DOHH2 (cell line): ENCODE results near the gene PRKCQ.

Experiments
- H3F3A ChIP-seq: fragments of 200-600 bp; sonication (generic), shearing (Covaris generic); 2 replicates; pipeline ENCODE4 v1.6.0; 2016; ENCODE audit warnings: antibody characterized with exemption, mild to moderate bottlenecking; ENCODE audit not compliant: control insufficient read depth, insufficient read depth
- H3K27ac ChIP-seq: fragments of 200-600 bp; sonication (generic); 2 replicates; pipeline ENCODE4 v1.5.1; 2014; ENCODE audit warnings: low read depth, mild to moderate bottlenecking, low read length, moderate library complexity
- H3K27me3 ChIP-seq: fragments of 200-600 bp; sonication (generic); 2 replicates; pipeline ENCODE4 v1.6.1; 2014; ENCODE audit warnings: mild to moderate bottlenecking, low read length, mixed read lengths; ENCODE audit not compliant: control insufficient read depth
- H3K36me3 ChIP-seq: fragments of 200-600 bp; sonication (generic); 2 replicates; pipeline ENCODE4 v1.6.1; 2014; ENCODE audit warnings: mild to moderate bottlenecking, low read length, moderate library complexity, mixed read lengths; ENCODE audit not compliant: control insufficient read depth
- H3K4me1 ChIP-seq: fragments of 200-600 bp; sonication (generic); 2 replicates; pipeline ENCODE4 v1.6.1; 2014; ENCODE audit warnings: mild to moderate bottlenecking, low read length, mixed read lengths; ENCODE audit not compliant: control insufficient read depth
- H3K4me2 ChIP-seq: fragments of 200-600 bp; sonication (generic); 2 replicates; pipeline ENCODE4 v1.6.0; 2014; ENCODE audit warnings: mild to moderate bottlenecking, low read length, moderate library complexity
- H3K4me3 ChIP-seq: fragments of 200-600 bp; sonication (generic); 2 replicates; pipeline ENCODE4 v1.5.1; 2014; ENCODE audit warnings: mild to moderate bottlenecking, low read length, mixed read lengths
- H3K79me2 ChIP-seq: fragments of 200-600 bp; sonication (generic); 2 replicates; pipeline ENCODE4 v1.6.1; 2014; ENCODE audit warnings: mild to moderate bottlenecking, low read length, mixed read lengths; ENCODE audit not compliant: control insufficient read depth
- H3K9me2 ChIP-seq: fragments of 200-600 bp; sonication (generic); replicated peaks from 2 replicates; pipeline ENCODE4 v1.6.1; 2014; ENCODE audit warnings: mild to moderate bottlenecking, low read length, mixed read lengths; ENCODE audit not compliant: control insufficient read depth
- H3K9me3 ChIP-seq: fragments of 200-600 bp; sonication (generic); 2 replicates; pipeline ENCODE4 v1.6.1; 2014; ENCODE audit warnings: antibody characterized with exemption, low read length, mixed read lengths; ENCODE audit not compliant: control insufficient read depth, insufficient read depth
- H4K20me1 ChIP-seq: fragments of 200-600 bp; sonication (generic); 2 replicates; pipeline ENCODE4 v1.6.0; 2014; ENCODE audit warnings: low read depth, mild to moderate bottlenecking, antibody characterized with exemption, low read length, moderate library complexity; ENCODE audit not compliant: control insufficient read depth, insufficient read depth
- EZH2phosphoT487 ChIP-seq: fragments of 200-600 bp; sonication (generic); IDR thresholded peaks from 2 replicates; pipeline ENCODE4 v1.6.1; 2017; ENCODE audit warnings: borderline replicate concordance, mild to moderate bottlenecking, antibody characterized with exemption, low read length, moderate library complexity, mixed read lengths
- TF ChIP-seq, protein P1 (sequence below): fragments of 200-600 bp; sonication (generic); IDR thresholded peaks from one replicate; pipeline ENCODE4 v1.5.1; 2014; ENCODE audit warnings: antibody characterized with exemption, mild to moderate bottlenecking, low read depth, low read length; ENCODE audit not compliant: poor library complexity, severe bottlenecking

PRKCQ gene

DNA sequence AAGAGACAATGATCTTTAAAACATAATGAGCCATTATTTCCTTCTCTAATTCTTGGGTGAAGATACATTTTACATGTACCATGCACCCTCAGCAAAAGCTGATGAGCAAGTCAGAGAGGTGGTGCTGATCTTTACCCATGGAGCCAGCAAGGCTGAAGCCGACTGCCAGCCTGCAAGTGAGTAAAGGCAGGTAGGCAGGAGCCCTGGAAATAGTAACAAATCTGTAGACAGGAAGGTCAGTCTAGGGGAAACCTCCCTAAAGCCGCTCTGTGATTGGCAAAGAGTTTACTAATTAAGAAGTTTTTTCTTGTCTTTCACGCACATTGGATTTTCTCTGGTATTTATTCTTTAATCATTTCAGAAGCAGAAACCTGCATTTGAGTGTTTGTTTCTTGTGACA lies 67.9 kb downstream of the PRKCQ start:
- H3K79me2 ChIP-seq, result no peaks in the 10 kb centered on the region
- no peaks in the 10 kb centered on the region for H3K9me2 ChIP-seq
- H3K27ac ChIP-seq, result no peak overlapping the region
- H3K27me3 ChIP-seq, result peaks cover 13% of the 10 kb centered on the region; the same call in 1 of the 2 replicates
- H3K4me1 ChIP-seq, result no peaks in the 10 kb centered on the region
- no peaks in the 10 kb centered on the region for H3F3A ChIP-seq
- H3K4me3 ChIP-seq, result no peak overlapping the region
- TF ChIP-seq, protein P1, sequence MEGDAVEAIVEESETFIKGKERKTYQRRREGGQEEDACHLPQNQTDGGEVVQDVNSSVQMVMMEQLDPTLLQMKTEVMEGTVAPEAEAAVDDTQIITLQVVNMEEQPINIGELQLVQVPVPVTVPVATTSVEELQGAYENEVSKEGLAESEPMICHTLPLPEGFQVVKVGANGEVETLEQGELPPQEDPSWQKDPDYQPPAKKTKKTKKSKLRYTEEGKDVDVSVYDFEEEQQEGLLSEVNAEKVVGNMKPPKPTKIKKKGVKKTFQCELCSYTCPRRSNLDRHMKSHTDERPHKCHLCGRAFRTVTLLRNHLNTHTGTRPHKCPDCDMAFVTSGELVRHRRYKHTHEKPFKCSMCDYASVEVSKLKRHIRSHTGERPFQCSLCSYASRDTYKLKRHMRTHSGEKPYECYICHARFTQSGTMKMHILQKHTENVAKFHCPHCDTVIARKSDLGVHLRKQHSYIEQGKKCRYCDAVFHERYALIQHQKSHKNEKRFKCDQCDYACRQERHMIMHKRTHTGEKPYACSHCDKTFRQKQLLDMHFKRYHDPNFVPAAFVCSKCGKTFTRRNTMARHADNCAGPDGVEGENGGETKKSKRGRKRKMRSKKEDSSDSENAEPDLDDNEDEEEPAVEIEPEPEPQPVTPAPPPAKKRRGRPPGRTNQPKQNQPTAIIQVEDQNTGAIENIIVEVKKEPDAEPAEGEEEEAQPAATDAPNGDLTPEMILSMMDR, result no peak
- no peak for TF ChIP-seq EZH2phosphoT487
- H3K4me2 ChIP-seq, result no peak overlapping the region
- H4K20me1 ChIP-seq, result no peaks in the 10 kb centered on the region
- H3K9me3 ChIP-seq, result no peaks in the 10 kb centered on the region
- H3K36me3 ChIP-seq, result no peaks in the 10 kb centered on the region

DNA sequence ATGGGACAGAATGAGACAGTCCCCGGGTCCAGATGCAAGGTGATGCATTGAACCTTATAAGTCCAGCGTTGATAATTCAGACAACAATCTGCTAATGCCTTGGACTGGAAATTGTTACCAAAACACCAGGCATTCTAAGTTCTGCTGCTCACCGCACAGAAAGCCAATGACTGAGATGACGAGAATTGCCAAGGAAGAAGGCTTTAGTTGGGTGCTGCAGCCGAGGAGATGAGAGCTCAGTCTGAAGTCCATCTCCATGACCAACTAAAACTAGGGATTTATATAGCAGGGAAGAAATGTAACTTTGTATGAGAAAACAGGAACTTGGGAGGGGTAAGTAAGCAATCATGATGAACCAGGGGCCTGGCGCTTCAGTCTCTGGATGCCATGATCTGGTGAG lies 68.7 kb downstream of the PRKCQ start:
- H3K4me3 ChIP-seq, result no peak overlapping the region
- no peak overlapping the region for H3K27ac ChIP-seq
- H3F3A ChIP-seq, result no peaks in the 10 kb centered on the region
- H3K4me2 ChIP-seq, result no peak overlapping the region
- no peaks in the 10 kb centered on the region for H4K20me1 ChIP-seq
- H3K79me2 ChIP-seq, result no peaks in the 10 kb centered on the region
- no peak for TF ChIP-seq EZH2phosphoT487
- TF ChIP-seq, protein P1, result no peak
- H3K9me2 ChIP-seq, result no peaks in the 10 kb centered on the region
- no peaks in the 10 kb centered on the region for H3K4me1 ChIP-seq
- H3K36me3 ChIP-seq, result no peaks in the 10 kb centered on the region
- no peaks in the 10 kb centered on the region for H3K9me3 ChIP-seq
- peaks cover 15% of the 10 kb centered on the region; the same call in 1 of the 2 replicates for H3K27me3 ChIP-seq

DNA sequence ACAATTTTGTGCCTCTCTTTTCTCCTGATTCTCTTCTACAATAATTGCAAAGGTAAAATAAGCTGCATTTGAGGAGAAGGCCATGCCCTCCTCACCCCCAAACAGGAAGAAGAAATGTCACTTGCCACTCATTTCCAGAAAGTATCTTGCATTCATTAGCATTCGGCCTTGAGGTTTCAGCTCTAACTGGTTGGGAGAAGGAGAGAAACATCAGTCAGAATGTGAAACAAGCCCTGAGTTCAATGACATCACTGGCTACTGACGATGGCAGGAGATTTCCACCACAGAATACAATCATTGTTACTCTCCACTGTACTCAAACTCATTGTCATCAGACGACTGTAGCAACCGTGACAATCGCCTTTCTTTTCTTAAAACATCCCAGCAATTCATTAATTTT lies 72.8 kb downstream of the PRKCQ start:
- no peaks in the 10 kb centered on the region for H3K9me2 ChIP-seq
- H3K4me3 ChIP-seq, result no peak overlapping the region
- H3K9me3 ChIP-seq, result no peaks in the 10 kb centered on the region
- no peaks in the 10 kb centered on the region for H3K79me2 ChIP-seq
- TF ChIP-seq EZH2phosphoT487, result no peak
- TF ChIP-seq, protein P1, result no peak
- no peak overlapping the region for H3K27ac ChIP-seq
- H3K4me1 ChIP-seq, result no peaks in the 10 kb centered on the region
- no peak overlapping the region for H3K4me2 ChIP-seq
- H3F3A ChIP-seq, result no peaks in the 10 kb centered on the region
- H3K36me3 ChIP-seq, result no peaks in the 10 kb centered on the region
- H3K27me3 ChIP-seq, result peaks cover 16% of the 10 kb centered on the region
- H4K20me1 ChIP-seq, result no peaks in the 10 kb centered on the region

DNA sequence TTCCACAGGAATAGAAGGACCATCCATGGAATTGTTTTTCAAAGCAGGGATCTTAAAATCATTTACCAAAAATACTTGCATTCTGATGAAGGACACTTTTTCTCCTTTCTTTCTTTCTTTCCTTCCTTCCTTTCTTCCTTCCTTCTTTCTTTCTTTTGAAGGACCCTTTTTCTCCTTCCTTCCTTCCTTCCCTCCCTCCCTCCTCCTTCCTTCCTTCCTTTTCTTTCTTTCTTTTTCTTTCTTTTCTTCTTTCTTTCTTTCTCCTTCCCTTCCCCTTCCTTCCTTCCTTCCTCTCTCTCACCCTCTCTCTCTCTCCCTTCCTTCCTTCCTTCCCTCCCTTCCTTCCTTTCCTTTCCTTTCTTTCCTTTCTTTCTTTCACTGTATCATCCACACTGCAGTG lies 74.8 kb downstream of the PRKCQ start:
- Histone ChIP-seq H3K9me2 (no peaks in the 10 kb centered on the region), H3K4me1 (no peaks in the 10 kb centered on the region), H3K27ac (no peak overlapping the region), H3K9me3 (no peaks in the 10 kb centered on the region), H3K27me3 (peaks cover 15% of the 10 kb centered on the region), H3K4me2 (no peak overlapping the region), H3F3A (no peaks in the 10 kb centered on the region), H3K79me2 (no peaks in the 10 kb centered on the region), H3K36me3 (no peaks in the 10 kb centered on the region), H3K4me3 (no peak overlapping the region), H4K20me1 (no peaks in the 10 kb centered on the region)
- no peak for TF ChIP-seq EZH2phosphoT487
- TF ChIP-seq, protein P1, result no peak
